SK-N-SH (cell line): ENCODE data around the gene FIZ1. TPM values are rescaled to one million over a fixed set of nuclear protein-coding genes. Genes with fewer than 3 reads are reported as not detected.

ENCODE experiments used
- CTCF ChIA-PET: fragments of 300-600, 350-600 bp; formaldehyde crosslinking; extraction: SDS; loops from one replicate; lab custom pipeline; 2021; lab: Yijun Ruan, JAX
- POLR2A ChIA-PET: fragments of 350-600 bp; sonication (Branson Sonifier 250); formaldehyde crosslinking; extraction: SDS; loops from one replicate; lab custom pipeline; 2020; ENCODE audit warnings: antibody characterized with exemption, inconsistent platforms; lab: Yijun Ruan, JAX
- DNase-seq: peaks from one replicate; pipeline ENCODE4 v3.0.0; 2012
- H2AFZ ChIP-seq: fragments of 200-600 bp; sonication (generic); 2 replicates; pipeline ENCODE4 v1.8.1; 2016; ENCODE audit warnings: antibody characterized with exemption, mild to moderate bottlenecking, low read depth
- H3F3A ChIP-seq: fragments of 200-600 bp; sonication (generic); replicated peaks from 2 replicates; pipeline ENCODE3; 2016; ENCODE audit warnings: antibody characterized with exemption, mild to moderate bottlenecking; ENCODE audit not compliant: insufficient read depth
- H3K27ac ChIP-seq, 2 experiments: fragments of 200-500 bp in 1 of 2; fragments of 200-600 bp in 1 of 2; sonication (Bioruptor generic) in 1 of 2; sonication (generic), shearing (Covaris generic) in 1 of 2; 2 replicates each; pipeline versions ENCODE4 v1.5.1 to v1.6.1; 2014 to 2016; ENCODE audit warnings: low read depth in 2 of 2, inconsistent platforms in 1 of 2, low read length in 1 of 2, mild to moderate bottlenecking in 1 of 2, mixed read lengths in 1 of 2
- H3K27me3 ChIP-seq: fragments of 200-600 bp; sonication (generic), shearing (Covaris generic); 2 replicates; pipeline ENCODE4 v1.6.1; 2016; ENCODE audit warnings: mixed run types; ENCODE audit not compliant: insufficient read depth
- H3K36me3 ChIP-seq, 2 experiments: fragments of 200-500 bp in 1 of 2; fragments of 200-600 bp in 1 of 2; sonication (Bioruptor generic) in 1 of 2; sonication (generic) in 1 of 2; replicated peaks in 1 of 2; 2 replicates each; pipeline versions ENCODE3 to v1.5.1; 2014 to 2016; ENCODE audit warnings: low read length in 1 of 2, mild to moderate bottlenecking in 1 of 2; ENCODE audit not compliant: insufficient read depth in 2 of 2, control insufficient read depth in 1 of 2
- H3K4me1 ChIP-seq, 2 experiments: fragments of 200-500 bp in 1 of 2; fragments of 200-600 bp in 1 of 2; sonication (Bioruptor generic) in 1 of 2; sonication (generic), shearing (Covaris generic) in 1 of 2; 2 replicates each; pipeline versions ENCODE4 v1.5.1 to v1.6.1; 2014 to 2016; ENCODE audit warnings: low read depth in 1 of 2, low read length in 1 of 2, mixed run types in 1 of 2; ENCODE audit not compliant: insufficient read depth in 2 of 2, control insufficient read depth in 1 of 2
- H3K4me2 ChIP-seq: fragments of 200-600 bp; sonication (generic), shearing (Covaris generic); 2 replicates; pipeline ENCODE4 v1.6.1; 2017; ENCODE audit warnings: mixed run types
- H3K4me3 ChIP-seq, 2 experiments: fragments of 200-500 bp in 1 of 2; fragments of 200-600 bp in 1 of 2; sonication (Bioruptor generic) in 1 of 2; sonication (generic), shearing (Covaris generic) in 1 of 2; 2 replicates each; pipeline versions ENCODE4 v1.5.1 to v1.8.1; 2014 to 2016; ENCODE audit warnings: low read depth in 2 of 2, inconsistent platforms in 1 of 2, low read length in 1 of 2, mild to moderate bottlenecking in 1 of 2, mixed read lengths in 1 of 2, moderate library complexity in 1 of 2
- H3K79me2 ChIP-seq: fragments of 200-600 bp; sonication (generic); 2 replicates; pipeline ENCODE4 v1.8.1; 2017; ENCODE audit warnings: mild to moderate bottlenecking; ENCODE audit not compliant: insufficient read depth
- H3K9ac ChIP-seq: fragments of 200-600 bp; sonication (generic); 2 replicates; pipeline ENCODE4 v1.6.1; 2017; ENCODE audit warnings: mixed run types
- H3K9me2 ChIP-seq: fragments of 200-600 bp; sonication (generic); 2 replicates; pipeline ENCODE4 v1.6.1; 2017; ENCODE audit warnings: mixed run types
- H3K9me3 ChIP-seq: fragments of 200-600 bp; sonication (generic); 2 replicates; pipeline ENCODE4 v1.6.1; 2017; ENCODE audit warnings: mixed run types, mild to moderate bottlenecking, moderate library complexity
- H4K20me1 ChIP-seq: fragments of 200-600 bp; sonication (generic); 2 replicates; pipeline ENCODE4 v1.6.1; 2017; ENCODE audit warnings: mild to moderate bottlenecking, mixed run types; ENCODE audit not compliant: insufficient read depth
- CTCF ChIP-seq: fragments of 200-600 bp; sonication (generic); IDR thresholded peaks from 2 replicates; pipeline ENCODE4 v1.6.1; 2017; ENCODE audit warnings: antibody characterized with exemption, mild to moderate bottlenecking, moderate library complexity
- FOXJ3 ChIP-seq: sonication (generic); formaldehyde crosslinking; IDR thresholded peaks from 2 replicates; pipeline ENCODE4 v1.5.1; 2020; ENCODE audit warnings: mild to moderate bottlenecking, missing genetic modification reagents
- FOXM1 ChIP-seq: IDR thresholded peaks from 2 replicates; pipeline ENCODE4 v1.4.0; 2012; ENCODE audit warnings: low read depth, mild to moderate bottlenecking
- GATA2 ChIP-seq: sonication (generic); formaldehyde crosslinking; IDR thresholded peaks from 2 replicates; pipeline ENCODE4 v1.5.0; 2020; ENCODE audit warnings: mild to moderate bottlenecking, missing genetic modification reagents
- MXI1 ChIP-seq: IDR thresholded peaks from 2 replicates; pipeline ENCODE4 v1.6.1; 2012; ENCODE audit warnings: mild to moderate bottlenecking, low read depth, low read length, improper control_type of control experiment
- NRF1 ChIP-seq: IDR thresholded peaks from 2 replicates; pipeline ENCODE4 v1.6.1; 2012; ENCODE audit warnings: low read depth, mild to moderate bottlenecking, low read length
- POLR2AphosphoS5 ChIP-seq: IDR thresholded peaks from 2 replicates; pipeline ENCODE4 v1.6.1; 2012; ENCODE audit warnings: low read depth, low read length
- RAD21 ChIP-seq: IDR thresholded peaks from 2 replicates; pipeline ENCODE4 v1.6.1; 2012; ENCODE audit warnings: mild to moderate bottlenecking, low read length
- RCOR1 ChIP-seq: fragments of 150-350 bp; IDR thresholded peaks from 2 replicates; pipeline ENCODE4 v1.6.1; 2017; ENCODE audit warnings: antibody characterized with exemption, low read length
- REST ChIP-seq: IDR thresholded peaks from 2 replicates; pipeline ENCODE4 v1.6.1; 2012; ENCODE audit warnings: mild to moderate bottlenecking, low read depth, low read length, moderate library complexity
- RFX5 ChIP-seq: IDR thresholded peaks from 2 replicates; pipeline ENCODE4 v1.6.1; 2012; ENCODE audit warnings: mild to moderate bottlenecking, improper control_type of control experiment, low read length
- RXRA ChIP-seq: IDR thresholded peaks from 2 replicates; pipeline ENCODE4 v1.4.0; 2012; ENCODE audit warnings: low read depth, mild to moderate bottlenecking, borderline replicate concordance
- SIN3A ChIP-seq: IDR thresholded peaks from 2 replicates; pipeline ENCODE4 v1.6.1; 2012; ENCODE audit warnings: low read depth, mild to moderate bottlenecking, low read length, moderate library complexity, borderline replicate concordance
- TAF1 ChIP-seq: IDR thresholded peaks from 2 replicates; pipeline ENCODE4 v1.6.1; 2012; ENCODE audit warnings: low read depth, mild to moderate bottlenecking, low read length, moderate library complexity, borderline replicate concordance
- TCF12 ChIP-seq: IDR thresholded peaks from 2 replicates; pipeline ENCODE4 v1.4.0; 2012
- USF1 ChIP-seq: IDR thresholded peaks from 2 replicates; pipeline ENCODE4 v1.4.0; 2012; ENCODE audit warnings: low read depth, borderline replicate concordance
- USF2 ChIP-seq: fragments of 150-350 bp; IDR thresholded peaks from 2 replicates; pipeline ENCODE4 v1.6.1; 2017; ENCODE audit warnings: antibody characterized with exemption, low read length, low read depth, borderline replicate concordance
- YY1 ChIP-seq: IDR thresholded peaks from 2 replicates; pipeline ENCODE4 v1.4.0; 2012; ENCODE audit warnings: low read depth, mild to moderate bottlenecking
- WGBS: methylation state at CpG from one replicate; pipeline ENCODE4 v1.1.6; 2017; ENCODE audit warnings: low lambda C conversion rate; 5-methylcytosine and 5-hydroxymethylcytosine counted together
- polyA plus RNA-seq, 3 experiments: library from polyadenylated mRNA; depleted of rRNA; stranded (reverse); fragments of >200 nt; gene quantifications; 2 replicates each; pipeline ENCODE4 v1.2.3, GENCODE V29; 2012

The FIZ1 gene
- polyA plus RNA-seq, 1 of the 3 experiments (the other 2 are of a cell fraction), result 5.7 TPM

- peaks cover 2 to 17% of the 10 kb centered on the region in 2 experiments; a peak in 2 of 4 replicates for H3K4me1 ChIP-seq
- WGBS, result 54% methylated on average over 3 of the region's 15 CpGs
- H3K4me3 ChIP-seq, result no peak overlapping the region
- no peak for DNase-seq
- H3K9ac ChIP-seq, result no peak overlapping the region
- no peaks in the 10 kb centered on the region for H3K9me2 ChIP-seq
- no peak overlapping the region for H2AFZ ChIP-seq
- H4K20me1 ChIP-seq, result no peaks in the 10 kb centered on the region
- no peaks in the 10 kb centered on the region for H3K9me3 ChIP-seq
- H3K36me3 ChIP-seq, result no peaks in the 10 kb centered on the region
- TF ChIP-seq REST (no peak), RXRA (no peak), POLR2AphosphoS5 (no peak), GATA2 (CRISPR knock-in tag) (no peak), SIN3A (no peak), FOXM1 (no peak), YY1 (no peak), TCF12 (no peak), USF2 (no peak), NRF1 (no peak), MXI1 (no peak), RFX5 (no peak)
- peaks cover 7% of the 10 kb centered on the region for H3F3A ChIP-seq
- H3K27me3 ChIP-seq, result no peaks in the 10 kb centered on the region
- H3K27ac ChIP-seq, result no peak overlapping the region
- ChIA-PET CTCF (interaction anchor here (1.2 to 1.4 kb wide), 2 partner anchors 8 to 40 kb away, joined by 4 to 5 read pairs; no protein-coding TSS in a partner anchor), POLR2A (no interaction called here)
- no peak overlapping the region for H3K4me2 ChIP-seq
- H3K79me2 ChIP-seq, result no peaks in the 10 kb centered on the region
These were observed 55.3 kb downstream of the FIZ1 start for GRCh38 chr19:55544014-55544413.

GRCh38 chr19:55543567-55543966, 55.8 kb downstream of the FIZ1 start:
- peaks cover 2 to 16% of the 10 kb centered on the region in 2 experiments; a peak in 2 of 4 replicates for H3K4me1 ChIP-seq
- no peak overlapping the region for H3K9ac ChIP-seq
- no peak overlapping the region for H3K4me2 ChIP-seq
- TF ChIP-seq USF1 (no peak), RAD21 (no peak), USF2 (no peak), NRF1 (no peak), MXI1 (no peak), TCF12 (no peak), FOXJ3 (CRISPR knock-in tag) (no peak), CTCF (no peak), RXRA (no peak), RCOR1 (no peak), TAF1 (no peak)
- TF ChIP-seq, all 33 proteins: peak for 0
- DNase-seq, result no peak
- WGBS, result 40% methylated on average over 5 of the region's 5 CpGs
- ChIA-PET CTCF (interaction anchor here (1.2 kb wide), 1 partner anchor 8 kb away, joined by 5 read pairs; no protein-coding TSS in a partner anchor), POLR2A (no interaction called here)
- H3F3A ChIP-seq, result peaks cover 4% of the 10 kb centered on the region
- H3K9me2 ChIP-seq, result no peaks in the 10 kb centered on the region
- H3K4me3 ChIP-seq, result no peak overlapping the region
- no peaks in the 10 kb centered on the region for H3K27me3 ChIP-seq
- H4K20me1 ChIP-seq, result no peaks in the 10 kb centered on the region
- no peak overlapping the region for H2AFZ ChIP-seq
- H3K27ac ChIP-seq, result no peak overlapping the region
- H3K79me2 ChIP-seq, result no peaks in the 10 kb centered on the region
- H3K9me3 ChIP-seq, result no peaks in the 10 kb centered on the region
- H3K36me3 ChIP-seq, result no peaks in the 10 kb centered on the region
